HCT116 (cell line): ENCODE measurements around the gene VMO1. TPM values are rescaled to one million over a fixed set of nuclear protein-coding genes. Genes with fewer than 3 reads are reported as not detected.

ENCODE experiments used
- ATAC-seq: fragments of 200-7000 bp; cut with Tn5 transposase; 2 replicates; pipeline ENCODE4 v1.9.1; 2020; ENCODE audit warnings: mild to moderate bottlenecking, moderate library complexity
- BruUV-seq: library from RNA; stranded (reverse); fragments of 400-500 nt; replicated peaks from 2 replicates; lab custom pipeline; 2021; lab: Mats Ljungman, UMichigan
- CTCF ChIA-PET: fragments of 300-600 bp; sonication (Branson Sonifier 250); formaldehyde crosslinking; loops from one replicate; lab custom pipeline; 2021; ENCODE audit warnings: antibody characterized with exemption; lab: Charles Lee
- POLR2A ChIA-PET: fragments of 300-600, 350-600 bp; sonication (Branson Sonifier 250); formaldehyde crosslinking; loops from one replicate; lab custom pipeline; 2021; ENCODE audit warnings: antibody characterized with exemption; lab: Charles Lee
- RAD21 ChIA-PET, 2 experiments: fragments of 300-600 bp; sonication (Branson Sonifier 250); formaldehyde crosslinking; loops; one replicate each; lab custom pipeline; 2023; ENCODE audit warnings: low total read pairs in 2 of 2; ENCODE audit not compliant: uncharacterized antibody in 2 of 2, unreplicated experiment in 2 of 2, low non-redundant PET in 1 of 2; lab: Charles Lee
- DNase-seq: peaks from one replicate; pipeline ENCODE4 v3.0.0-alpha.2; 2010; ENCODE audit warnings: low read depth, low spot score
- H2AFZ ChIP-seq: fragments of 200-600 bp; shearing (Covaris generic), sonication (generic); 2 replicates; pipeline ENCODE4 v1.6.1; 2017; ENCODE audit warnings: low read depth, mixed run types, mixed read lengths, antibody characterized with exemption, low read length; ENCODE audit not compliant: poor library complexity, severe bottlenecking
- H3K27ac ChIP-seq: 2 replicates; pipeline ENCODE4 v1.5.1; 2012; ENCODE audit warnings: low read depth, low read length
- H3K27me3 ChIP-seq: fragments of 200-600 bp; sonication (generic); 2 replicates; pipeline ENCODE4 v1.6.1; 2016; ENCODE audit warnings: mixed run types, low read length, mixed read lengths; ENCODE audit not compliant: insufficient read depth
- H3K36me3 ChIP-seq, 2 experiments: fragments of 200-500 bp in 1 of 2; fragments of 200-600 bp in 1 of 2; sonication (Bioruptor generic) in 1 of 2; sonication (generic) in 1 of 2; 2 replicates each; pipeline versions ENCODE4 v1.5.1 to v1.6.1; 2014 to 2016; ENCODE audit warnings: low read length in 2 of 2, inconsistent platforms in 1 of 2, mixed read lengths in 1 of 2, mixed run types in 1 of 2; ENCODE audit not compliant: insufficient read depth in 2 of 2, control insufficient read depth in 1 of 2
- H3K4me1 ChIP-seq, 2 experiments: fragments of 200-600 bp in 1 of 2; sonication (generic) in 1 of 2; 2 replicates each; pipeline versions ENCODE4 v1.5.1 to v1.6.1; 2012 to 2017; ENCODE audit warnings: low read length in 2 of 2, inconsistent platforms in 1 of 2, mild to moderate bottlenecking in 1 of 2, mixed read lengths in 1 of 2, mixed run types in 1 of 2, moderate library complexity in 1 of 2; ENCODE audit not compliant: insufficient read depth in 2 of 2, control insufficient read depth in 1 of 2
- H3K4me2 ChIP-seq: fragments of 200-600 bp; sonication (generic); 2 replicates; pipeline ENCODE4 v1.6.1; 2017; ENCODE audit warnings: mixed run types, low read length, mixed read lengths
- H3K4me3 ChIP-seq, 2 experiments: fragments of 200-600 bp in 1 of 2; sonication (generic) in 1 of 2; replicated peaks in 1 of 2; 2 replicates each; pipeline ENCODE4 v1.5.1; 2011 to 2016; ENCODE audit warnings: low read length in 2 of 2, control low read depth in 1 of 2, low read depth in 1 of 2, mild to moderate bottlenecking in 1 of 2, mixed read lengths in 1 of 2, mixed run types in 1 of 2
- H3K79me2 ChIP-seq: fragments of 200-600 bp; sonication (generic); 2 replicates; pipeline ENCODE4 v1.6.1; 2017; ENCODE audit warnings: mild to moderate bottlenecking, mixed run types, low read length, moderate library complexity, mixed read lengths; ENCODE audit not compliant: insufficient read depth
- H3K9ac ChIP-seq: fragments of 200-600 bp; sonication (generic); 2 replicates; pipeline ENCODE4 v1.6.1; 2016; ENCODE audit warnings: low read length, mixed read lengths
- H3K9me2 ChIP-seq: fragments of 200-600 bp; sonication (generic), shearing (Covaris generic); 2 replicates; pipeline ENCODE4 v1.6.1; 2017; ENCODE audit warnings: mixed run types, mild to moderate bottlenecking, moderate library complexity; ENCODE audit not compliant: insufficient read depth
- H3K9me3 ChIP-seq, 2 experiments: fragments of 200-500 bp in 1 of 2; fragments of 200-600 bp in 1 of 2; sonication (Bioruptor generic) in 1 of 2; sonication (generic) in 1 of 2; 2 replicates each; pipeline ENCODE4 v1.6.1; 2014 to 2017; ENCODE audit warnings: low read length in 2 of 2, mixed read lengths in 2 of 2, inconsistent platforms in 1 of 2, low read depth in 1 of 2, mild to moderate bottlenecking in 1 of 2, mixed run types in 1 of 2, moderate library complexity in 1 of 2; ENCODE audit not compliant: control insufficient read depth in 1 of 2, insufficient read depth in 1 of 2
- H4K20me1 ChIP-seq: fragments of 200-600 bp; sonication (generic), shearing (Covaris generic); 2 replicates; pipeline ENCODE4 v1.6.1; 2017; ENCODE audit warnings: mixed run types, mild to moderate bottlenecking, moderate library complexity; ENCODE audit not compliant: insufficient read depth
- ATF3 ChIP-seq: IDR thresholded peaks from 2 replicates; pipeline ENCODE4 v1.6.1; 2012
- CBX3 ChIP-seq: IDR thresholded peaks from 2 replicates; pipeline ENCODE4 v1.6.1; 2012; ENCODE audit warnings: low read depth
- CTCF ChIP-seq, 3 experiments: fragments of 200-600 bp in 1 of 3; sonication (generic) in 1 of 3; IDR thresholded peaks in 2 of 3; conservative IDR thresholded peaks in 1 of 3; 2 replicates each; pipeline ENCODE4 v1.5.1; 2012 to 2017; ENCODE audit warnings: low read depth in 2 of 3, low read length in 2 of 3, antibody characterized with exemption in 1 of 3, borderline replicate concordance in 1 of 3, control low read depth in 1 of 3, mild to moderate bottlenecking in 1 of 3, mixed read lengths in 1 of 3, mixed run types in 1 of 3, moderate library complexity in 1 of 3; ENCODE audit not compliant: insufficient read depth in 1 of 3
- EGR1 ChIP-seq: IDR thresholded peaks from 2 replicates; pipeline ENCODE4 v1.6.1; 2012; ENCODE audit warnings: low read depth
- ELF1 ChIP-seq: IDR thresholded peaks from 2 replicates; pipeline ENCODE4 v1.6.1; 2012; ENCODE audit warnings: low read depth, borderline replicate concordance
- EZH2 ChIP-seq: fragments of 200-600 bp; sonication (generic); IDR thresholded peaks from 2 replicates; pipeline ENCODE4 v1.6.1; 2017; ENCODE audit warnings: antibody characterized with exemption, mixed run types
- EZH2phosphoT487 ChIP-seq: fragments of 200-600 bp; IDR thresholded peaks from 2 replicates; pipeline ENCODE4 v1.6.1; 2018; ENCODE audit warnings: antibody characterized with exemption, borderline replicate concordance
- FOSL1 ChIP-seq: IDR thresholded peaks from 2 replicates; pipeline ENCODE4 v1.6.1; 2012; ENCODE audit warnings: low read depth
- JUND ChIP-seq: IDR thresholded peaks from 2 replicates; pipeline ENCODE4 v1.6.1; 2012
- MAX ChIP-seq: IDR thresholded peaks from 2 replicates; pipeline ENCODE4 v1.6.1; 2012
- POLR2A ChIP-seq: IDR thresholded peaks from 2 replicates; pipeline ENCODE4 v1.7.0; 2011; ENCODE audit warnings: borderline replicate concordance; ENCODE audit not compliant: insufficient read depth, insufficient read length; ENCODE audit errors: extremely low read depth
- POLR2AphosphoS5 ChIP-seq: IDR thresholded peaks from 2 replicates; pipeline ENCODE4 v1.6.1; 2011; ENCODE audit warnings: mild to moderate bottlenecking, low read depth, low read length, moderate library complexity
- RAD21 ChIP-seq: IDR thresholded peaks from 2 replicates; pipeline ENCODE4 v1.6.1; 2012; ENCODE audit warnings: low read depth, mild to moderate bottlenecking
- REST ChIP-seq: IDR thresholded peaks from 2 replicates; pipeline ENCODE4 v1.6.1; 2012; ENCODE audit warnings: low read depth
- SIN3A ChIP-seq: IDR thresholded peaks from 2 replicates; pipeline ENCODE4 v1.6.1; 2012; ENCODE audit warnings: low read depth
- SP1 ChIP-seq: IDR thresholded peaks from 2 replicates; pipeline ENCODE4 v1.6.1; 2012; ENCODE audit warnings: low read depth
- SRF ChIP-seq: IDR thresholded peaks from 2 replicates; pipeline ENCODE4 v1.6.1; 2012; ENCODE audit warnings: low read depth
- TCF7L2 ChIP-seq: IDR thresholded peaks from 2 replicates; pipeline ENCODE4 v1.7.0; 2011; ENCODE audit warnings: borderline replicate concordance, inconsistent platforms; ENCODE audit not compliant: insufficient read depth, insufficient read length; ENCODE audit errors: extremely low read depth
- YY1 ChIP-seq: IDR thresholded peaks from 2 replicates; pipeline ENCODE4 v1.6.1; 2011; ENCODE audit warnings: low read length, low read depth, moderate library complexity, mild to moderate bottlenecking; ENCODE audit not compliant: insufficient replicate concordance; ENCODE audit errors: extremely low read depth
- ZFX ChIP-seq: fragments of 450-650 bp; IDR thresholded peaks from 2 replicates; pipeline ENCODE4 v1.6.1; 2017
- ZNF274 ChIP-seq: fragments of 200-500 bp; sonication (Bioruptor generic); IDR thresholded peaks from 2 replicates; pipeline ENCODE4 v1.6.1; 2014; ENCODE audit warnings: mild to moderate bottlenecking, low read depth, low read length, inconsistent platforms
- intact Hi-C: fragments of 100-400 bp; cut with micrococcal nuclease; formaldehyde crosslinking; loops from 2 replicates; pipeline ENCODE4 v1.10.0; 2022
- total RNA-seq: library from RNA; stranded (reverse); gene quantifications from one replicate; pipeline ENCODE4 v1.2.1, GENCODE V29; 2021; ENCODE audit not compliant: unreplicated experiment

The VMO1 gene
- total RNA-seq, 1 experiment from 2014 or later, result 0.76 TPM

GRCh38 chr17:4789951-4790704 lies 4.0 kb upstream of the VMO1 start:
- Histone ChIP-seq H3K79me2 (peaks cover 8% of the 10 kb centered on the region; the same call in 1 of the 2 replicates), H3K9me2 (no peaks in the 10 kb centered on the region), H3K9me3 (no peaks in the 10 kb centered on the region), H4K20me1 (no peaks in the 10 kb centered on the region), H2AFZ (peak overlapping the region; percentile 81), H3K27me3 (no peaks in the 10 kb centered on the region), H3K4me3 (peak overlapping the region; percentile 61 to 66), H3K4me1 (peaks cover 25 to 36% of the 10 kb centered on the region in 2 experiments), H3K27ac (peak overlapping the region; percentile 98), H3K4me2 (peak overlapping the region; percentile 92), H3K9ac (peak overlapping the region; percentile 79), H3K36me3 (no peaks in the 10 kb centered on the region)
- BruUV-seq, result no TSS peak
- ChIA-PET CTCF (interaction anchor here (0.7 to 3.6 kb wide), 17 partner anchors 11 to 223 kb away, joined by 3 to 19 read pairs (median 4); partner anchors contain the start of genes ARRB2, CHRNE, MED11 and PLD2), POLR2A (interaction anchor here (0.7 to 1.3 kb wide), 4 partner anchors 17 to 178 kb away, joined by 3 to 5 read pairs (median 3); partner anchors contain the start of genes PLD2 and SPAG7), RAD21 (interaction anchor here (0.6 to 1.5 kb wide), 3 partner anchors 59 to 80 kb away, joined by 3 to 6 read pairs (median 4); partner anchors contain the start of genes ARRB2 (in 1 of the 2) and MED11 (in 1 of the 2))
- ATAC-seq, result peak; percentile 90
- intact Hi-C loops, result loop anchor here (2.0 kb wide), 1 partner anchor 59 kb away; the partner anchor contains the start of gene MED11
- peak; percentile 88 for DNase-seq
- TF ChIP-seq SRF (no peak), ATF3 (no peak), EZH2 (no peak), POLR2AphosphoS5 (peak; percentile 56), CTCF (IDR thresholded peaks at IDR 0.05 in 2 of 3, conservative IDR thresholded peaks at IDR 0.05 in 1 of 3; ENCODE audit: borderline replicate concordance in 1 of 3, insufficient read depth in 1 of 3, low read depth in 2 of 3, low read length in 2 of 3) (peak; percentile 50 to 92 (median 74); a peak in 5 of 6 replicates), FOSL1 (no peak), RAD21 (peak; percentile 51), JUND (no peak), ELF1 (no peak), ZNF274 (no peak), POLR2A (peak; percentile 77), CBX3 (peak; percentile 69), SIN3A (peak; percentile 60; the same call in 1 of the 2 replicates), TCF7L2 (peak; percentile 14), MAX (peak; percentile 54), YY1 (peak; percentile 78), SP1 (no peak; the same call in 1 of the 2 replicates), EGR1 (no peak), ZFX (peak; percentile 97), REST (no peak), EZH2phosphoT487 (no peak)
